Adipocyte (in vitro differentiated cells): ENCODE data around the gene VCX3A.
"Not testable (repeated sequence)": the region's sequence is repeated elsewhere in the genome, so short reads cannot be mapped to it uniquely, and the experiment has no call there.

Source experiments
- DNase-seq: peaks from one replicate; pipeline ENCODE4 v3.0.0-alpha.2; 2015; ENCODE audit warnings: low read depth
- H3K27me3 ChIP-seq: replicated peaks from 2 replicates; pipeline ENCODE4 v1.7.0; 2013; ENCODE audit warnings: mild to moderate bottlenecking, low read length, moderate library complexity; ENCODE audit not compliant: control insufficient read depth, insufficient read depth
- H3K36me3 ChIP-seq: 2 replicates; pipeline ENCODE4 v1.7.0; 2013; ENCODE audit warnings: low read length, mild to moderate bottlenecking, moderate library complexity; ENCODE audit not compliant: control insufficient read depth, insufficient read depth, severe bottlenecking
- H3K4me1 ChIP-seq: 2 replicates; pipeline ENCODE4 v1.7.0; 2013; ENCODE audit warnings: mild to moderate bottlenecking, low read length, moderate library complexity; ENCODE audit not compliant: control insufficient read depth, insufficient read depth
- H3K4me3 ChIP-seq: 2 replicates; pipeline ENCODE4 v1.7.0; 2013; ENCODE audit warnings: mild to moderate bottlenecking, low read length, moderate library complexity
- H3K9ac ChIP-seq: 2 replicates; pipeline ENCODE4 v1.7.0; 2013; ENCODE audit warnings: mild to moderate bottlenecking, low read length, moderate library complexity
- H3K9me3 ChIP-seq: 2 replicates; pipeline ENCODE4 v1.7.0; 2013; ENCODE audit warnings: mild to moderate bottlenecking, low read length, moderate library complexity; ENCODE audit not compliant: control insufficient read depth

VCX3A gene

DNA sequence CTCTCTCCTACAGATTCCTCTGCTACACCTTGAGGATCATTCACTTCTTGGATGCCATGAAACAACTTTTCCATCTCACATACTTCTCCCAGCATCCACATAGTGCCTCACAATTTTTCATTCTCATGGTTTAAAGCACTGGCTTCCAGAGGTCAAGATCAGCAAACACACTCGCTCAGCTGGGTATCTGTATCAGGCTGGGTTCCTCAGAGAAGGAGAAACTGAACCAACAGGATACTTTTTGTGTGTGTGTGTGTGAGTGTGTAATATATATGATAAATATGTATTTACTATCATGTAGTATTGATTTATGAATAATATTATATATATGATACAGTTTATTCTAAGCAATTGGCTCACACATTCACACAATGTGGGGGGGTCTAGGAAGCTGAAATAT is at the start of gene VCX3A:
Gene VCX3A (minus strand): TSS at position 101 of the 400 bp plus-strand sequence. CDS start 621 bp downstream, outside the sequence.
- not testable (repeated sequence) for DNase-seq, H3K27me3 ChIP-seq, H3K36me3 ChIP-seq, H3K9me3 ChIP-seq, H3K4me1 ChIP-seq, H3K4me3 ChIP-seq, H3K9ac ChIP-seq

DNA sequence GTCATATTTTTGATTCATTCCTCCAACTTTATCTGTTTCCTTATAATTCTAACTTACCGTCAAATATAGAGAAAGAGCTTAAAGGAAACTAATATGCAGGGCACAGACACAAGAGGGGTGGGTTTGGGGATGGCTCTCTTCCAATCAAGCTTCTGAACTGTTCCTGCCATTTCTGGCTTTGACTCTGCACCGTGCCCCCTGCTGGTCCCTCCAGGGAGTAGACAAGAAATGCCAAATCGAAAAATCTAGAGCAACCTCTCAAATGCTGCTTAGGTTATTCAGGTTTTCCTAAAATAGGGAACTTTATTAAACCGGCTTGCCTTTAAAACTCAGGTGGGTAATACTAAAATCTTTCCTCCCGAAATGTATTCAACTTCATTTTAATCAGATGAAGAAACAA is 39.8 kb upstream of the VCX3A start:
- peak; percentile 0 for DNase-seq
- Histone ChIP-seq H3K27me3 (no peaks in the 10 kb centered on the region), H3K4me1 (no peaks in the 10 kb centered on the region), H3K4me3 (no peak overlapping the region), H3K36me3 (no peaks in the 10 kb centered on the region), H3K9ac (no peak overlapping the region), H3K9me3 (no peaks in the 10 kb centered on the region)

DNA sequence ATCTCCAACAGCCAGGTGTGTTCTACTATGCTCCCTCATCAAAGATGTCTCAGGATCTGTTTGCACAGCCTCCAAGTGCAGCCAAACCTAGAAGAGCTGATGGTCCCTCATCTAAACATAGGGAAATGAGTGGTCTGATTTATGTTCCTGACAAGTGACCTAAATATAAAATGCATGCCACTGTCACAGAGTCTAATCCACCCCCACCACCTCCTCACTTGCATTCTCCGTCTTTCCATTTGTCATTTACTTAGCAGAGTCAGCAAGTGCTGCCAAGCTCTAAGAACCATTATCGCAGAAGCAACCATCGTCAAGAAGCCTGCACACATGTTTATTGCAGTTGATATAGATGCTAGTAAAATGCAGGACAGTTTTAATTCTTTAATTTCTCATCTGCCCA is 33.1 kb upstream of the VCX3A start:
- Histone ChIP-seq H3K27me3 (no peaks in the 10 kb centered on the region), H3K9ac (no peak overlapping the region), H3K9me3 (no peaks in the 10 kb centered on the region), H3K36me3 (no peaks in the 10 kb centered on the region), H3K4me1 (no peaks in the 10 kb centered on the region), H3K4me3 (no peak overlapping the region)
- DNase-seq: no peak

DNA sequence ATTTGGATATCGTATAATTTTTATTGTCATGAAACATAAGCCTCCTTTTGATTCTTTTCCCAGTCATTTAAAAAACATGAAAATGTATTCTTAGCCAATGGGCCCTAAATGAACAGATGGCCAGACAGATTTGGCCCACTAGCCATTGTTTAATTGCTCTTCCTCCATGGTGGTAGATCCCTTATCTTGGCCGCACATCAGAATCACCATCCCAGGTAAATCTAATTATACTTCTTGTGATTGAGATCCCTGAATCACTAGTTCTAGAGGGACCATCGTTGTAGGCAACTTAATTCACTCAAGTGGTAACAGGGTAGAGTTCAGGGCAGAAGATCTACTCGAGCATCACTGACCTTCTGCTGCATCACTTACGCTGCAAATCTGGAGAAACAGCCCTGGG is 24.1 kb upstream of the VCX3A start:
- Histone ChIP-seq H3K4me1 (no peaks in the 10 kb centered on the region), H3K9me3 (no peaks in the 10 kb centered on the region), H3K27me3 (no peaks in the 10 kb centered on the region), H3K4me3 (no peak overlapping the region), H3K9ac (no peak overlapping the region), H3K36me3 (no peaks in the 10 kb centered on the region)
- DNase-seq: no peak

DNA sequence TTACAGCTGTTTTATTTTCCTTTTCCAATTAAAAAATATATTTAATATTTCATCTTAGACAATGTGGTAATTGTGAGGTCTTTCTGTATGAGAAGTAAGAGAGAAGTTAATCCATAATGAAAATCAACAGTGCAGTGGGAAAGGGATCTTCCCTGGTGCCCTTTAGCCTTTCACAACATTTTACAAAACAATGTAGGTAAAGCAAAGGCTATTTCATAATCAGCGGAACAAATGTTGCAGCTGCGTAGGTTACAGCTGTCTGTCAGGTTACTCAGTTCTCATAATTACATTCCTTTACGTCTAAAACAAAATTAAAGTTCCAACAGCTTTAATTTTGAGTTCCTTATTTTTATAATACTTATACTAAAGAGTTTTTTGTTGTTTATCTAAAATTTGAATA is 22.8 kb upstream of the VCX3A start:
- Histone ChIP-seq H3K9me3 (peaks cover 4% of the 10 kb centered on the region), H3K4me1 (no peaks in the 10 kb centered on the region), H3K4me3 (no peak overlapping the region), H3K27me3 (no peaks in the 10 kb centered on the region), H3K9ac (no peak overlapping the region), H3K36me3 (no peaks in the 10 kb centered on the region)
- no peak for DNase-seq

DNA sequence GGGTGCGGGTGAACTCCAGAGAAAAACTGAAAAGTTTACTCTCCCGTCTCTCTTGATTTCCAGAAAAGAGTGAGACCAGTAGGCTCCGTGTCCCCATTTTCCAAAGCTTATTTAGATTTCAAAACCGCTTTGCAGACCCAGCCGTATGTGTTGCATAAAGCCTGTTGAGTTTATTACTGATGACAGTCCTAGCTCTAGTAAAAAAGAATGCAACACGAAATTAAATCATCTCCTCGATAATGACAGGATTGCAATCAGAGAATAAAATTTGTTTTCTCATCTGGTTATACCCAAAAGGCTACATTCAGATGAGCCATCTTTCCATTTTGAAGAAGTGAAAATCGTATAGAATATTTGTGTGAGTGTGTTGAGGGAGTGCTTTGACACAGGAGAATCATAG is 16.1 kb upstream of the VCX3A start:
- Histone ChIP-seq H3K4me1 (no peaks in the 10 kb centered on the region), H3K9ac (no peak overlapping the region), H3K4me3 (no peak overlapping the region), H3K9me3 (peaks cover 15% of the 10 kb centered on the region), H3K36me3 (no peaks in the 10 kb centered on the region), H3K27me3 (no peaks in the 10 kb centered on the region)
- DNase-seq: no peak

DNA sequence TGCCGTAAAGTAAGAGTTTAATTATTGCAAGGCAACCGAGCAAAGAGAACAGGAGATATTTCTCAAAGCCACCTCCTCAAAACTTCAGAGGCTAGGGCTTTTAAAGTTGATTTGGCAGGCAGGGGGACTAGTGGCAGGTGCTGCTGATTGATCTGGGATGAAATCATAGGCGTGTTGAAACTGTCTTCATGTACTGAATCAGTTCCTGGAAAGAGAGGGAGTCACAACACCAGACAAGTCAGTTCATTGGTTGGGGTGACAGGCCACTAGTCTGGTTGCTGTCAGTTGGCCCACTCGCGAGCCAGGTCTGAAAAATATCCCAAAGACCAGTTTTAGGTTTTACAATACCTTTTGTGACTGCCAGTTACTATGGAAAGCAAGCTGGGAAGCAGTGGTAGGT is 10.8 kb upstream of the VCX3A start:
- Histone ChIP-seq H3K27me3 (no peaks in the 10 kb centered on the region), H3K4me3 (no peak overlapping the region), H3K4me1 (no peaks in the 10 kb centered on the region), H3K36me3 (no peaks in the 10 kb centered on the region), H3K9me3 (peaks cover 13% of the 10 kb centered on the region), H3K9ac (no peak overlapping the region)
- DNase-seq: no peak

DNA sequence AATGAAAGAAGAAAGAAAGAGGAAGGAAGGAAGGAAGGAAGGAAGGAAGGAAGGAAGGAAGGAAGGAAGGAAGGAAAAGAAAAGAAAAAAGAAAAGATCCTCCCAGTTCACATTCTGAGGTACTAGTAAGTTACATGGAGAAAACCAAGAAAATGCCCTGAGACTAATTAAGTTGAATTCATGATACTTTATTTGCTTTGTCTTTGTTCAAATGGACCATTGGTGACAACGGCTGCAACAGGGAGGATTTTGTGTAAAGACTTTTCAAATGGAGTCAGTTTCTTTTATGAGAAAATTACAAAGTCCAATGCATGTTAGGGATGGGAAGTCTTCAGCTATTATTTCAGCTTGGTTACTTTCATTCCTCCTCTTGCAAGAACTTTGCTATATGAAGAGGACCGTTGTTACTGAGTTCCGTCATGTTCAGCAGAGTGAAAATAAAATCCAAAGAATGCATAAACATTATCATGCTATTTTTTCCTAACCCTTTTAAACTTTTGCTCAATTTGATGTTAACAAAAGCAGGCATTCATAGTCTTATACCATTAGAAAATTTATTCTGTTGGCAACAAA is 8.3 kb downstream of the VCX3A start:
- H3K9ac ChIP-seq: no peak overlapping the region
- H3K27me3 ChIP-seq: no peaks in the 10 kb centered on the region
- no peaks in the 10 kb centered on the region for H3K9me3 ChIP-seq
- no peak for DNase-seq
- H3K4me1 ChIP-seq: no peaks in the 10 kb centered on the region
- no peaks in the 10 kb centered on the region for H3K36me3 ChIP-seq
- no peak overlapping the region for H3K4me3 ChIP-seq

DNA sequence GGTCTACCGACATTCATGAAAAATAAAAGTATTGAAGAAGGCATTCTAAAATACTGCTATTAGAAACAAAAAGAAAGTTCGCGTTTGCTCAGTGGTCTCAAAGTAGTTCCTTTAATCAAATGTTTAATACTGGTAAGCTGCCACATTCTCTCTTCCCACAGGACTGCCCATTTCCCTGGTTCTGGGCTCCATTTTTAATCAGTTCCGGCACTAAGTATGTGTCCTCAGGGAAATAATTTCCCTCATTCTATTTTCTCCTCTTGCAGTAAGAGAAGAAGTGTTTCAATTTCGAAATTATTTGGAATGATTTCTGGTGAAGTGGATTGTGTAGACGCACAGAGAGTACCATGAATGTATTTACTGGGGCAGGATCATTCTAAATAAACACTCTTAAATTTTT is 17.5 kb downstream of the VCX3A start:
- H3K27me3 ChIP-seq: no peaks in the 10 kb centered on the region
- DNase-seq: no peak

DNA sequence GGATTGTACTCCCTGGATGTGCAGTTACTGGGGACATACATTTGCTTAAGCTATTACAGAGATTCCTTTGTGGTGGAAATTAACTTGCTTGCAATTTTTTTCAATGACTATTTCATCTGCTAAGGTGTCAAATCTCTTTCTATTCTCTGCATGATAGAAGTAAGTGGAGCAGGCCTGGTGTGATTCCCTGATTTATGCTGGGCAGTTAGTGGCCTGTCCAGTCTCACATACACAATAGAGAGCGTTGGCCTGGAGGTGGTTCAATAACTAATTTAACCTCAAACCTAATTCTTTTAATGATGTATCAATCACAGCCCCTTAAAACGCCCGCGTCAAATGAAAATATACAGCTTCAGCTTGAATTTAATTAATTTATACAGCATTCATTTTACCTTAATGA is 28.5 kb downstream of the VCX3A start:
- H3K9ac ChIP-seq: no peak overlapping the region
- no peaks in the 10 kb centered on the region for H3K36me3 ChIP-seq
- H3K4me3 ChIP-seq: no peak overlapping the region
- H3K4me1 ChIP-seq: no peaks in the 10 kb centered on the region
- peaks cover 10% of the 10 kb centered on the region for H3K9me3 ChIP-seq
- no peaks in the 10 kb centered on the region for H3K27me3 ChIP-seq
- no peak for DNase-seq

More for the DNA sequence above, 17.5 kb downstream of the VCX3A start:
- peaks cover 6% of the 10 kb centered on the region for H3K9me3 ChIP-seq
- no peak overlapping the region for H3K9ac ChIP-seq
- H3K4me1 ChIP-seq: no peaks in the 10 kb centered on the region
- H3K36me3 ChIP-seq: no peaks in the 10 kb centered on the region
- no peak overlapping the region for H3K4me3 ChIP-seq

DNA sequence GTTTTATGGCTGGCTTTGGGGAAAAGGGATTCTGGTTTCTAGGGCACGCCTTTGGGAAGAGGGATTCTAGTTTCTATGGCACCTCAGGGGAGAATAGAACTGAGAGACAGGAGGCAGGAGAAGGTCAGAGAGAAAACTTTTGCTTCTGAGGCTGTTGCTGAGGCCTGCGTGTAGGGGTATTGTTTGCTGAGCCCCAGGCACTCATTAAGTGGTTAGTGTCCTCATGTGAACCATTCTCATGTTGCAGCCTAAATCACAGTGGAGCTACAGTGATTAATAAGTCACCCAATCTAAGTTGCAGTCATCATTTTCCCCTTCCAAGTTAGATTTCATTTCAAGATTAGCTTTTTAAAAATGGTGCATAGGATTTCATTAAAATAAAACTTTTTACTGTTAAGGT is 29.0 kb downstream of the VCX3A start:
- Histone ChIP-seq H3K4me3 (no peak overlapping the region), H3K36me3 (no peaks in the 10 kb centered on the region), H3K4me1 (no peaks in the 10 kb centered on the region), H3K9me3 (peaks cover 10% of the 10 kb centered on the region), H3K9ac (no peak overlapping the region), H3K27me3 (no peaks in the 10 kb centered on the region)
- no peak for DNase-seq

DNA sequence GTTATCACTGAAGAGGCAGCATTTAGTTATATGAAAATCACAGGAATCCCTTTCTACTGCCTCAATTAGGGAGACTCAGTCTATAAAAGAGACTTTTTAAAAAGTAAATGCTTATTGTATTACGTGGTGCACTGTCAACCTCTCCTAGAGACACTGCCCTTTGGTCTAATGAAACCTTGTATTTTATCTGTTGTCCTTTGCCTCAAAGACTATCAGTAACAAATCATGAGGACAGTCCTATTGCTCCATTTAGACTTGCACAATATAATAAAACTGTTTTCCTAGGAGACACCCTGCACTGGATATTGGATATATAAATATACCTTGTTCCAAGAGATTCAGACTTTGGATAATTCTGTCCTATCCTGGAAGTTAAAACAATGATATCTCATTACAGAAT is 34.2 kb downstream of the VCX3A start:
- H3K4me3 ChIP-seq: no peak overlapping the region
- DNase-seq: no peak
- no peaks in the 10 kb centered on the region for H3K4me1 ChIP-seq
- H3K27me3 ChIP-seq: no peaks in the 10 kb centered on the region
- H3K9ac ChIP-seq: no peak overlapping the region
- H3K9me3 ChIP-seq: peaks cover 13% of the 10 kb centered on the region
- no peaks in the 10 kb centered on the region for H3K36me3 ChIP-seq
